HG03442 (cell line): ENCODE measurements around the gene PLEKHM3.

Experiments
- ATAC-seq: cut with Tn5 transposase; IDR thresholded peaks from one replicate; pipeline ENCODE4 v1.9.1; 2021; ENCODE audit warnings: mild to moderate bottlenecking, moderate library complexity; ENCODE audit not compliant: unreplicated experiment

Gene PLEKHM3

GRCh38 chr2:207896525-207897285, 128.6 kb downstream of the PLEKHM3 start:
- no peak for ATAC-seq

GRCh38 chr2:207895274-207895860, 130.0 kb downstream of the PLEKHM3 start:
- ATAC-seq = no peak

GRCh38 chr2:207892716-207893402, 132.5 kb downstream of the PLEKHM3 start:
- ATAC-seq = no peak

GRCh38 chr2:207891086-207891844, 134.1 kb downstream of the PLEKHM3 start:
- ATAC-seq = no peak

- no peak for ATAC-seq
Observed at GRCh38 chr2:207887500-207887899, 137.8 kb downstream of the PLEKHM3 start.

- ATAC-seq = no peak
Observed at GRCh38 chr2:207885010-207885409, 140.3 kb downstream of the PLEKHM3 start.

GRCh38 chr2:207884127-207884526, 141.2 kb downstream of the PLEKHM3 start:
- no peak for ATAC-seq

- no peak for ATAC-seq
Observed at GRCh38 chr2:207883002-207883780, 142.1 kb downstream of the PLEKHM3 start.

- ATAC-seq = no peak
Observed at GRCh38 chr2:207881902-207882301, 143.4 kb downstream of the PLEKHM3 start.

GRCh38 chr2:207879536-207879935, 145.8 kb downstream of the PLEKHM3 start:
- ATAC-seq = no peak

GRCh38 chr2:207876842-207877535, 148.3 kb downstream of the PLEKHM3 start:
- no peak for ATAC-seq

GRCh38 chr2:207875473-207876212, 149.7 kb downstream of the PLEKHM3 start:
- no peak for ATAC-seq

GRCh38 chr2:207873794-207874193, 151.5 kb downstream of the PLEKHM3 start:
- ATAC-seq = peak; percentile 73

- no peak for ATAC-seq
Observed at GRCh38 chr2:207871911-207872310, 153.4 kb downstream of the PLEKHM3 start.

- ATAC-seq = no peak
Observed at GRCh38 chr2:207871506-207871905, 153.8 kb downstream of the PLEKHM3 start.

- no peak for ATAC-seq
Observed at GRCh38 chr2:207870814-207871213, 154.5 kb downstream of the PLEKHM3 start.

- peak; percentile 47 for ATAC-seq
Observed at GRCh38 chr2:207869784-207870778, 155.2 kb downstream of the PLEKHM3 start.
